ENCODE results near the gene XPR1.

The XPR1 gene

GRCh38 chr1:180802813-180803212 lies 171.0 kb downstream of the XPR1 start:
- Histone ChIP-seq H3K79me2 (ENCODE audit: insufficient read depth, low read length) (no peaks in the 10 kb centered on the region), H2AFZ (ENCODE audit: low read depth, low read length, severe bottlenecking) (no peak overlapping the region), H3K9me3 (ENCODE audit: insufficient read depth, low read length) (no peaks in the 10 kb centered on the region)

GRCh38 chr1:180805316-180805715 lies 173.5 kb downstream of the XPR1 start:
- Histone ChIP-seq H2AFZ (ENCODE audit: low read depth, low read length, severe bottlenecking) (no peak overlapping the region), H4K20me1 (ENCODE audit: low read depth, low read length) (no peaks in the 10 kb centered on the region), H3K4me3 (ENCODE audit: insufficient read depth, low read length, poor library complexity, severe bottlenecking) (no peak overlapping the region), H3K27me3 (ENCODE audit: low read length) (no peaks in the 10 kb centered on the region), H3K27ac (ENCODE audit: low read depth, low read length) (no peak overlapping the region), H3F3A (ENCODE audit: insufficient read depth) (0 out of 2 replicates have a peak, but pooled peaks cover 4% of the 10 kb centered on the region), H3K9me2 (replicated peaks; ENCODE audit: insufficient read depth, low read length) (no peaks in the 10 kb centered on the region), H3K4me2 (ENCODE audit: low read depth, low read length, poor library complexity, severe bottlenecking) (no peak overlapping the region), H3K9ac (ENCODE audit: low read length) (no peak overlapping the region), H3K9me3 (ENCODE audit: insufficient read depth, low read length) (no peaks in the 10 kb centered on the region), H3K79me2 (ENCODE audit: insufficient read depth, low read length) (no peaks in the 10 kb centered on the region), H3K36me3 (ENCODE audit: low read length) (no peaks in the 10 kb centered on the region; the same call in 1 of the 2 replicates)
- TF ChIP-seq CTCF (IDR thresholded peaks at IDR 0.05; ENCODE audit: insufficient read depth, low read length, poor library complexity, severe bottlenecking) (no peak), EZH2phosphoT487 (conservative IDR thresholded peaks at IDR 0.05; ENCODE audit: low read length) (no peak)

More at GRCh38 chr1:180802813-180803212, 171.0 kb downstream of the XPR1 start:
- Histone ChIP-seq H3K9me2 (replicated peaks; ENCODE audit: insufficient read depth, low read length) (no peaks in the 10 kb centered on the region), H3K4me2 (ENCODE audit: low read depth, low read length, poor library complexity, severe bottlenecking) (no peak overlapping the region), H3K9ac (ENCODE audit: low read length) (no peak overlapping the region), H4K20me1 (ENCODE audit: low read depth, low read length) (no peaks in the 10 kb centered on the region), H3K36me3 (ENCODE audit: low read length) (no peaks in the 10 kb centered on the region; the same call in 1 of the 2 replicates), H3F3A (ENCODE audit: insufficient read depth) (no peaks in the 10 kb centered on the region), H3K27me3 (ENCODE audit: low read length) (no peaks in the 10 kb centered on the region), H3K4me3 (ENCODE audit: insufficient read depth, low read length, poor library complexity, severe bottlenecking) (no peak overlapping the region), H3K27ac (ENCODE audit: low read depth, low read length) (no peak overlapping the region)
- TF ChIP-seq EZH2phosphoT487 (conservative IDR thresholded peaks at IDR 0.05; ENCODE audit: low read length) (no peak), CTCF (IDR thresholded peaks at IDR 0.05; ENCODE audit: insufficient read depth, low read length, poor library complexity, severe bottlenecking) (no peak)

GRCh38 chr1:180811298-180811697 lies 179.5 kb downstream of the XPR1 start:
- Histone ChIP-seq H3K36me3 (ENCODE audit: low read length) (no peaks in the 10 kb centered on the region; the same call in 1 of the 2 replicates), H4K20me1 (ENCODE audit: low read depth, low read length) (no peaks in the 10 kb centered on the region), H3K9ac (ENCODE audit: low read length) (no peak overlapping the region), H3K9me3 (ENCODE audit: insufficient read depth, low read length) (no peaks in the 10 kb centered on the region), H3K79me2 (ENCODE audit: insufficient read depth, low read length) (no peaks in the 10 kb centered on the region), H3K9me2 (replicated peaks; ENCODE audit: insufficient read depth, low read length) (no peaks in the 10 kb centered on the region), H3F3A (ENCODE audit: insufficient read depth) (0 out of 2 replicates have a peak, but pooled peaks cover 4% of the 10 kb centered on the region), H3K4me2 (ENCODE audit: low read depth, low read length, poor library complexity, severe bottlenecking) (no peak overlapping the region), H3K27me3 (ENCODE audit: low read length) (no peaks in the 10 kb centered on the region), H3K27ac (ENCODE audit: low read depth, low read length) (no peak overlapping the region), H2AFZ (ENCODE audit: low read depth, low read length, severe bottlenecking) (no peak overlapping the region), H3K4me3 (ENCODE audit: insufficient read depth, low read length, poor library complexity, severe bottlenecking) (no peak overlapping the region)
- TF ChIP-seq CTCF (IDR thresholded peaks at IDR 0.05; ENCODE audit: insufficient read depth, low read length, poor library complexity, severe bottlenecking) (no peak), EZH2phosphoT487 (conservative IDR thresholded peaks at IDR 0.05; ENCODE audit: low read length) (no peak)
